Lower leg skin (tissue), 4 donors: ENCODE data around the gene TK2. TPM values are rescaled to one million over a fixed set of nuclear protein-coding genes. Genes with fewer than 3 reads are reported as not detected.
A peak's percentile ranks its signal among the peaks of the same experiment; 100 is the strongest.

Experiments
- DNase-seq, 2 donors: peaks; one replicate each; pipeline ENCODE4 v3.0.0-alpha.2; 2019; ENCODE audit warnings: low spot score in 2 of 2
- H3K4me3 ChIP-seq: fragments of 200-600 bp; sonication (generic); 2 replicates; pipeline ENCODE4 v1.5.1; 2017; ENCODE audit warnings: mild to moderate bottlenecking, low read depth; ENCODE audit not compliant: poor library complexity, severe bottlenecking
- POLR2A ChIP-seq, 2 donors: fragments of 450-650 bp; IDR thresholded peaks; one replicate each; pipeline ENCODE4 v1.6.1; 2016 to 2017; ENCODE audit warnings: antibody characterized with exemption in 2 of 2, mild to moderate bottlenecking in 1 of 2, moderate library complexity in 1 of 2
- WGBS, 2 donors: methylation state at CpG; one replicate each; pipeline ENCODE4 v1.1.5; 2018; 5-methylcytosine and 5-hydroxymethylcytosine counted together
- intact Hi-C: fragments of 100-400 bp; cut with DNase I; formaldehyde crosslinking; loops from one replicate; pipeline ENCODE4 v1.15.0; 2023; ENCODE audit warnings: low total_unique reads
- total RNA-seq, 4 donors: library from RNA; depleted of rRNA; stranded (reverse); fragments of >200 nt; gene quantifications; one replicate each; pipeline ENCODE4 v1.1.0, GENCODE V29; 2016
- TF ChIP-seq, protein P1 (sequence below), 3 donors: fragments of 450-650 bp; IDR thresholded peaks; one replicate each; pipeline ENCODE4 v1.5.1; 2016; ENCODE audit warnings: antibody characterized with exemption in 3 of 3, mild to moderate bottlenecking in 3 of 3, moderate library complexity in 2 of 3

The TK2 gene
- total RNA-seq, 4 donors from 2014 or later, result 15.3 to 28.3 (median 22.6) TPM

DNA sequence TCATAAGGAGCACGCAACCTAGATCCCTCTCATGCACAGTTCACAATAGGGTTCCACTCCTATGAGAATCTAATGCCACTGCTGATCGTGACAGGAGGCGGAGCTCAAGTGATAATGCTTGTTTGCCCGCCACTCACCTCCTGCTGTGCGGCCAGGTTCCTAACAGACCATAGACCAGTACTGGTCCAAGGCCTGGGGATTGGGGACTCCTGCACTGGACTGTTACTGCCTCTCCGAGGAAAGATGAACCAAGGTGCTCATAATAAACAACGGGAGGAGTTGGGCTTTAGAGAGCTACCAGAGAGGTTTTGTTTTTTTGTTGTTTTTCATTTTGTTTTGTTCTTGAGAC is 58.2 kb downstream of the TK2 start:
- intact Hi-C loops, result no loop called here
- TF ChIP-seq, protein P1, sequence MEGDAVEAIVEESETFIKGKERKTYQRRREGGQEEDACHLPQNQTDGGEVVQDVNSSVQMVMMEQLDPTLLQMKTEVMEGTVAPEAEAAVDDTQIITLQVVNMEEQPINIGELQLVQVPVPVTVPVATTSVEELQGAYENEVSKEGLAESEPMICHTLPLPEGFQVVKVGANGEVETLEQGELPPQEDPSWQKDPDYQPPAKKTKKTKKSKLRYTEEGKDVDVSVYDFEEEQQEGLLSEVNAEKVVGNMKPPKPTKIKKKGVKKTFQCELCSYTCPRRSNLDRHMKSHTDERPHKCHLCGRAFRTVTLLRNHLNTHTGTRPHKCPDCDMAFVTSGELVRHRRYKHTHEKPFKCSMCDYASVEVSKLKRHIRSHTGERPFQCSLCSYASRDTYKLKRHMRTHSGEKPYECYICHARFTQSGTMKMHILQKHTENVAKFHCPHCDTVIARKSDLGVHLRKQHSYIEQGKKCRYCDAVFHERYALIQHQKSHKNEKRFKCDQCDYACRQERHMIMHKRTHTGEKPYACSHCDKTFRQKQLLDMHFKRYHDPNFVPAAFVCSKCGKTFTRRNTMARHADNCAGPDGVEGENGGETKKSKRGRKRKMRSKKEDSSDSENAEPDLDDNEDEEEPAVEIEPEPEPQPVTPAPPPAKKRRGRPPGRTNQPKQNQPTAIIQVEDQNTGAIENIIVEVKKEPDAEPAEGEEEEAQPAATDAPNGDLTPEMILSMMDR (IDR thresholded peaks at IDR 0.05), result no peak
- no peak for TF ChIP-seq POLR2A (IDR thresholded peaks at IDR 0.05)
- peak in 1 of 2 donors; percentile 50 for DNase-seq

GRCh38 chr16:66490774-66491715 is 58.9 kb downstream of the TK2 start:
- WGBS, 2 donors, result 82 to 85% methylated on average over 6 to 8 of the region's 8 CpGs
- intact Hi-C loops, result no loop called here
- H3K4me3 ChIP-seq, result no peak overlapping the region
- DNase-seq, result peak in 1 of 2 donors; percentile 83
- TF ChIP-seq POLR2A (IDR thresholded peaks at IDR 0.05), result no peak
- TF ChIP-seq, protein P1 (IDR thresholded peaks at IDR 0.05), result no peak

More for the DNA sequence above, 58.2 kb downstream of the TK2 start:
- H3K4me3 ChIP-seq, result no peak overlapping the region
- WGBS, 2 donors, result 91 to 93% methylated on average over 7 of the region's 7 CpGs

GRCh38 chr16:66489818-66490217 is 60.1 kb downstream of the TK2 start:
- DNase-seq, result peak in 1 of 2 donors; percentile 60
- 83 to 90% methylated on average over 5 of the region's 5 CpGs for WGBS, 2 donors
- H3K4me3 ChIP-seq, result no peak overlapping the region
- intact Hi-C loops, result no loop called here
- TF ChIP-seq, protein P1 (IDR thresholded peaks at IDR 0.05), result no peak
- TF ChIP-seq POLR2A (IDR thresholded peaks at IDR 0.05), result no peak

DNA sequence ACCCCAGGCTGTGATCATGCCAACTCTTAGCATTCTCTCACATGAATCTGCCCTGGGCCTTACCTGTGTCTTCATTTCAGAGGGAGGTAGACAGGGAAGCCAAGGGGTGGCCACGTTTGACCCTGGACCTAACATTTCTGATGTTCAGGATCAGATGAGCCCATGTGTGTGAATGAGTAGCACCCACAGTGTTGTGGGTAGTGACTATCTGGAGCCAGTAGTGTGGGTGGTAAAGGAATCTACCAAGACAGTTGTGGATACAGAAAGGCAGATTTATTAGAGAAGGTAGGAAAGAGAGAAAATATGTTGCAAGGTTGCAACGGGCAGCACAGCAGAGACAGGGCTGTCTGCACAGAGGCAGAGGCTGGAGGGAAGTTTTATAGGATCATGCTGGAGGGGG is 60.5 kb downstream of the TK2 start:
- intact Hi-C loops, result no loop called here
- peak in 1 of 2 donors; percentile 45 for DNase-seq
- WGBS, 2 donors, result 75 to 83% methylated on average over 2 of the region's 2 CpGs
- TF ChIP-seq, protein P1 (IDR thresholded peaks at IDR 0.05), result no peak
- no peak for TF ChIP-seq POLR2A (IDR thresholded peaks at IDR 0.05)
- no peak overlapping the region for H3K4me3 ChIP-seq

GRCh38 chr16:66488505-66488904 is 61.4 kb downstream of the TK2 start:
- no peak overlapping the region for H3K4me3 ChIP-seq
- 95 to 100% methylated on average over 1 of the region's 1 CpG for WGBS, 2 donors
- peak in 1 of 2 donors; percentile 58 for DNase-seq
- no peak for TF ChIP-seq POLR2A (IDR thresholded peaks at IDR 0.05)
- TF ChIP-seq, protein P1 (IDR thresholded peaks at IDR 0.05), result no peak
- intact Hi-C loops, result no loop called here
